Measurements from ENCODE around the gene ALKBH3.

ALKBH3 gene

DNA sequence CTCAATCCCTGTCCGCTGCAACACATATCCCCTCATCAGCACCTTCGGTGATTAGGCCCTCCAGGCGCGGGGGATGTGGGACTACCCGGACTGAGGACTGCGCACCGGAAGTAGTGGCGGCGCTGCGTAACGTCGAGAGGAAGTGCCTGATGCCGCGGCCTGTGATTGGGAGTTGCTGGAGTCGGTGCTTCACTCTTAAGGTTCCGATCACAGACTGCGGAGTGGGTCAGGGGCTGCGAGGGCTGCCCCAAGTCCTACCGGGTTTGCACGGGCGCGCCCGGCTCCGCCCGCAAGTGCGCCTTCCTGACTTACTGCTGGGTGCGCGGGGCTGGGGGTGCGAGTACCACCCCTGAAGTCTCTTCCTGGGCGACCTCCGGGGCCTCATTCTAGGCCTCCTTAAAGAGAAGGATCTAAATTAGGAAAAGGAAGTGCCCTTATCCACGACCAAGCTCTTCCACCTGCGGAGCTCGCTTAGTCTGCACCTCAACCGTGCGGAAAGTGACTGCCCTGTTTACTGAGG is at the start of gene ALKBH3:
Gene ALKBH3, plus strand, starts transcription at position 192 of the 520 bp plus-strand sequence. CDS start 1,822 bp downstream, outside the sequence.
- peak; percentile 70 for DNase-seq

DNA sequence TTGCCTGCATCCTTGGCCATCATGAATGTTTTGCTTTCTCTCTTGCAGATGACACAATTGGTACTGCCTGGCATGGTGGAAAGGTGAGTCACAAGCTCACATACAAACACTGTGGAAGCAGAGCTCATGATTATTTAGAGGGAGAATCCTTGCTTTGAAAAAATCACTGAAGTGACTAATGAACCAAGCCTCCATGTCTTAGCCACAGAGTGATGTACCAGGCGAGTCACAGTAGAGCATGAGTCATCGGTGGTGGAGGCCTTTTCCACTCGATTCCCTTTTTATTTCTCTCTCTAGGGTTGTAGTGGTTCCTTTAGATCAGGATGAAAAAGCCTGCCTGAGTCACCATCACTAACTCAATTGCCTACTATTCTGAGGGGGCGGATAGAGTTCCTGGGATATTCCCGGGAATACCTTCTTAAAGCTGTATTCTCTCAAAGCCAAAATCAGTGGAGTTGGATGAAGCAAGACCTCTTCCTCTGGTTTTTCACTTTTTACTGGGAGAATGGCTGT is 49.6 kb upstream of the ALKBH3 start:
- no peak for DNase-seq

DNA sequence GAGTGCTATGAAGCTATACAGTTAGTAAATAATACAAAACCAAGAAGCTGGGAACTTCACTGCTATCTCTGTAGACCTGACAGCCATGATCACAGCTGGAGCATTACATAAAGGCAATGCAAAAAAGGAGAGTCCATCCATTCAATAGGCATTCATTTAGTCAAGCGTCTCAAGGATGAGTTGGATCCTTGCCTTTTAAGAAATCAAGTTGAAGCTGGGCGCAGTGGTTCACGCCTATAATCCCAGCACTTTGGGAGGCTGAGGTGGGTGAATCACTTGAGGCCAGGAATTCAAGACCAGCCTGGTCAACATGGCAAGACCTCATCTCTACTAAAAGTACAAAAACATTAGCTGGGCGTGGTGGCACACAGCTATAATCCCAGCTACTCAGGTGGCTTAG is 48.1 kb upstream of the ALKBH3 start:
- DNase-seq: no peak

DNA sequence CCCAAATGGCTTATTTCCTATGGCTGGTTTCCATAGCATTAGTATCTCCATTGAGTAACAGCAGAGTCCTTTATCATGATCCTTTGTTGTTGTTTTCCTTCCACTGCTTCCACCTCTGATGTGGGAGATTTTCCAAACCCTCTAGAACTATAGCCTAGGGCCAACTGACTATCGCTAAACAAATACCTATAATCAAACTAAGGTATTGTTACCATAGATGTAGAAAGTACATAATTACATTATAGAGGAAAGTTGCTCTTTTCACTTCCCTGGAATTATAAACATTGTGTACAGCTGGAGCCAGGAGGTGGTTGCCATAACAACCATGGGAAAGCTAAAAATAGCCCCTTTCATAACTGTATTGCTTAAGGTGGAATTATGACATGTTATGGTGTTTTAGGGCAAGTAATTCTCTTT is 47.0 kb upstream of the ALKBH3 start:
- DNase-seq: no peak

DNA sequence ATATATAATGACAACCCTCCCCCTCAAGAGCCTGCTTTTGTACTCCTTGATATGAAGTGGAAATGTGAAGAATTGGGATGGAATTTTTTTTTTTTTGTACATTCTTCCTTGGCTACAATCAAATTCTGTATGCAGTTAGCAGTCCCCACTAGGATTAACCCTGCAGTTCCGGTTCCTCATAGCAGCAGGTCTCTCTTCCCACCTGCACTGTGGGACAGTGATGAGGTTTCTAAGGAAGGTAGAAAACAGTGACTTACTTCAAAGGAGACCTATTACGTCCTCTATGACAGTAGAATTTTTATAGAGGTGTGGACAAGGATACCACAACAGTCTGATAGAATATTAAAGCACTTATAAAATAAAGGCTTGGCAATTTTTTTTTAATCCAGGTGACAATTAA is 46.3 kb upstream of the ALKBH3 start:
- DNase-seq: no peak

DNA sequence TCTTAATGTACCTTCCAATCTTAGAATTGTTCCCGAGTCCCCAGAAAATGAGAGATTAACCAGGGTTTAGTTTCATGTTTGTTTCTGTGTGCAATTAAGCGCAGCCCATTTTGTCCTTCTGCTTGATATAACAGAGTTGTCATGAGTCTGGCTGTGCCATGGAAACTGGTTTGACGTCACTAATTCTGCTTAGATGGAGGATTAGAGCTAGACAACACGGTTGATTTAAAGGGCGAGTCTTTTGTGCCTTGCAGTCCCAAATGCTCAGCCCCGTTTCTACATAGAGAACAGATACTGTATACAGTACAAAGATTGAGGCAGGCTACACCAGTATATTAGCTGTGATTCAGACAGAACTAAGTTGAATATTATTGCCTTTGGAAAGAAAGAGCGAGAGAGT is 45.5 kb upstream of the ALKBH3 start:
- DNase-seq: no peak

DNA sequence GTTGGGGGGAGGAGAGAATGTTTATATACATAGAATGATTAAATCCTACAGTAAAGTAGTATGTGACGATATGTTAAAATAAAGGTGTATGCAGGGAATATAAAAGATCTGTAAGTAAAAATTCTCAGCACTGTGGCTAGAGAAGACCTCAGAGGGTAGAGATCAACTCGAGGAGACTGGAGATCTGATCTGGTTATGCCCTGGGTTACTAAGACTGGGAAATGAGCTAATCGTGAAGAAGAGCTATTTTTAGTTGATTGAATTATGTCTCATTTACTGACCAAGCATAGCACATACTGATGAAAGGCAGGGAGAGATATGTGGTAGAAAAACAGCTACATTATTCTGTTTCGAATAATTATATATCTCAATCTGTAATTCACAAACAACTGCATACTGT is 42.8 kb upstream of the ALKBH3 start:
- no peak for DNase-seq

DNA sequence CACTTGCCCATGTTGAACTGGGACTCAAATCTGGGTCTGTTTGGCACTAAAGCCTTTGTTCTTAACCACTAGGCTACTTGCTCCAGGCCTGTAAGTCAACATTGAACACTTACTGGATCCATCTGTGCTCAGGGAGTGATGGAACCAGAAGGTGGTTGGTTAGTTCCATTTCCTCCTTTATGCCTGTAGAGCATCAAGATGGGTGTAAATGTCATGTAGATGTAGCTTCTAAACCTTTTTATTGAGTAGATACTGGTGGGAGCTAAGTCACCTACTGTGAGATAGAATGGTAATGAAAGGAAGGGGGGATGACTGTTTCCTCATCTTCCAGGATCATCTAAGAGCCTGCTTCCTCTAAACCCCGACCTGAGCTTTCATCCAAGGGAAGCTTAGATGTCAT is 38.6 kb upstream of the ALKBH3 start:
- DNase-seq: no peak

DNA sequence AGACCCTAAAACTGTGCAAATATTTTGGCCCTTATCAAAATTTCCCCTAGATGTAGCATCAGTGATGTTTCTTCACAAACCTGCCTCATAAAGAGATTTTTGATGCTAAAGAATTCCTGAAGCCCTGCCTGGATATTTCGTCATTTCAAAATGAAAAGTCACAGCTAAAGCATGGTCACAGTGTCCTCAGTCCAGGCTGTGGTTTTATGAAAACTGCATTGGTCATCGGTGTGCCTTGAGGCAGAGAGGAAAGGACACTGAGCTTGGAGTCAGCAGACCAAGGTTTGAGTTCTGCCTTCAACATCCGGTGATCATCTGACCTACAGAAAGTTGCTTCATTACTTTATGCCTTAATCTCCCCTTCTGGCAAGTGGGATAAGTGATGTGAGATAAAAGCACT is 34.8 kb upstream of the ALKBH3 start:
- no peak for DNase-seq

DNA sequence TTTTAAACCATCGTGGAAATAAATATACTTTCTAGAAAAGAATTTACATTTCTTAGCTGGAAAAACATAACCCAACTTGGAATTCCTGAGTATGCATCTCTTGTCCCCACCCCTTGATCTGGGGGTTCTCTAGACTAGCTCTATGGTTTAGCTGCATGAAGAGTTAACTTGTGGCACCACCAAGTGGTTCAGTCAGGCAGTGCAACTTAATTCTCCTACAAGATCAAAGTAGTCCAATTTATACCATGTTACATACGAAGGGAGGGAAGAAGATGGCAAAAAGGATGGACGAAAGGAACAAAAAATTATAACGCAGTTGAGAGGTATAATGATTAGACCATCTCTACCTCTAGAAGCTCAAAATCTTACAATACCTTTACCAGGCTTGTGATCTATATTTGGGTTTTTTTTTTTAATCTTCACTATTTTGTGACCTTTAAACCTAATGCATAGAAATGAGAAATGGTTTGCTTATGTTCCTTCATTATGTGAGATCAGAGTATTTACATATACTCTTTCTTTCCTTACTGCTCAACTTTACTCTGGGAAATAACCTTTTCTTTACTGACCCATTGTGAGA is 28.5 kb upstream of the ALKBH3 start:
- DNase-seq: peak; percentile 3

DNA sequence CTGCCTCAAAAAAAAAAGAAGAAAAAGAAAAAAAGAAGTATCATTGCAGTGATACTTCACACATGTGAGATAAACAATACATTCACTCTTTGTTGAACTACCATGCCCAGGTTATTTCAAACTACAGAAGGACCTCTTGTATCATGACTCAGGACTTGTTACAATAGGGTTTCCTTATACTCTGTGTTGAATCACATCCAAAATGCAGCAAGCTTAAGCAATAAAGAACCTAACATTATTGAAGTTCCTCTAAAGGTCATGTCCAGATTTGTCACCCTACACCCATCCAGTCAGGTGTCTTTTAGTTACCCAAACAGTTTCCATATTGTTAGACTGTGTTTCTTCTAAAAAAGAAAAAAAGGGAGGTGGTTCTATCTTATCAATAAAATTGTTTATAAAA is 26.9 kb upstream of the ALKBH3 start:
- no peak for DNase-seq

DNA sequence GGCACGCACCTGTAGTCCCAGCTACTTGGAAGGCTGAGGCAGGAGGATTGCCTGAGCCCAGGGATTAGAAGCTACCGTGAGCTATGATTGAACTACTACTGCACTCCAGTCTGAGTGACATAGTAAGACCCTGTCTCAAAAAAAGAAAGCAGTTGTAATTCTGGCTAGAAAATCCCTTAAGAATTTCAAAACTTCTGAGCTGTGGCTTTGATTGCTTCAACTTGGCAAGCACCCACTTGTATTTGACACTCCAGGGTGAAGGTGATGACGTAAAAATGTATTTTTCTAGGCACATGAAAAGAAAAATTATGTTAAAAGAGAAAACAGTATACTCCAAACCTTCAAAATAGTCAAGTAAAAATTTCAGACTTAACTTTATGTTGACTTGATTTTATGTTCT is 23.6 kb upstream of the ALKBH3 start:
- no peak for DNase-seq

DNA sequence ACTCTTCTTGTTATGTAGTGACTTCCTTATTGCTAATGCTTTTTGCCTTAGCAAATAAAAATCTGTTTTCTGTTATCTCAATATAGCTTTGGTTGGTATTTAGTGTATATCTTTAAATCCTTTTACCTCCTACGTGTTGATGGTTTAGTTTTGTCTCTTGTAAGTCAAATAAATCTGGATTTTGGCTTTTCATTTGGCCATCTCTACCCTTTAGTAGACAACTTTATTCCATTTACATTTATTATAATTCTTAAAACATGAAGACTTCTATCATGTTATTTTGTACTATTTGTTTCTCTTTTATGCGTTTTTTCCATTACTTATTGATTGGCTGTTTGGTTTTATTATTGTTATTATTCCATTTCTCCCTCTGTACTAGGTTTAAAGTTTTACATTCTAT is 19.5 kb upstream of the ALKBH3 start:
- DNase-seq: no peak

DNA sequence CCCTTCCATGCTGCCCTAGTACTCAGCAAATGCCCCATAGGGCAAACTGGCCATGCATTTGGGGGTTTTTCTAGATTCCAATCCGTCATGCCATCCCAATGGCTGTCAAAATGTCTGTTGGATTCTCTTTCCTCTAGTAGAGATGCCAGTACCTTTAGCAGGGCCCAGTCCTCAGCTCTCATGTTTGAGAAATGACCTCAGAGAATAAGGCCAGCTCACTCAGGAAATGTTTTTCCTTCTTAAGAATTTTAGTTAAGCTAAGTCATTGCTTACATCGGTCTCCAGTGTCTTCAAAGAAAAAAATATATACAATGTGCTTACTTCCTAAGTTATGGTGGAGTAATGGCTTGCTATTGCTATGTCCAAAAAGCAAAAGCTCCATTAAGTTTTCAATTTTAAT is 14.1 kb upstream of the ALKBH3 start:
- no peak for DNase-seq

DNA sequence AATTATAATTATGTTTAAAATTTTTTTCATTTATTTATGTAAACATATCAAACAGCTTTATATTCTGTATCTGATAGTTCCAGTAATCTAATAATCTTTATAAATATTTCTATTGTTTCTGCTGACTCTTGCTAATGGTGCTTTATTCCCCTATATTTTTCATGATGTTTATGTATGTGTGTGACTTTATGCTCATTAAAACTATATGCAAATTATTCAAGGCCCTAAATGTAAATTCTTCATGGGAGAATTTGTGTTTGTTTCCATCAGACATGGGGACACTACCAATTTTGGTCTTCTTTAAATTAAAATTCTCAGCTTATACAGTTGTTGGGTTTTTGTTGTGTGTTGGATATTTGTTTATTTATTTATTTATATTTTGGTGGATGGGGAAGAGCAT is 13.7 kb upstream of the ALKBH3 start:
- no peak for DNase-seq

DNA sequence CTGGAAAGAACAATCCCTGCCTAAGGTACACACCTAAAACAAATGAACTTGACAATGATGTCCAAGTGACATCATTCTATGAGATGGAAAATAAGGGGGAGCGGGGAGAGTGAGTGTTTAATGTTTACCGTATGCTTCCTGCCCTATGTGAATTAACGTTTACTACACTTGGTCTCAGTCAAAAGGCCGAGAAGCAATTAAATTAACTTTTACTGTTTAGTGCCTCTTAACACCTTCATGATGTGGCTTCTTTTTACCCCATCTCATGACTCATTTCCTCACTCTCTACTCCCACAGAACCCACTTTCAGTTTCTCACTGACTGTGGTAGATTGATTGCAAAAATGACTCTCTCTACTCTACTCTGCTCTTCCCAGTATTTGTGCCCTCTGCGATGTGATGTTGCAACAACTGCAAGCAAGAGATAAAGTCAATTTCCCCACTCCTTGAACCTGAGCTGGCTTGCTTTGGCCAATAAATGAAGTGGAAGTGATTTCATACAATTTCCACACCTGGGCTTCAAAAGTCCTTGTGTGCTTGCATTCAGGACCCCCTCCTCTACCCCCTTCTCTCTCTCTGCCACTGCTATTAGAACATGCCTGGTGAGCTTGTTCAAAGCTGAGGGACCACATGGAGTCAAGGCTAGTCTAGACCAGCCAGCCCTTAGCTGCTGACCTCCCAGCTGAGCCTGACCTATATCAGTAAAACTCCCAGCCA is 11.6 kb upstream of the ALKBH3 start:
- no peak for DNase-seq

DNA sequence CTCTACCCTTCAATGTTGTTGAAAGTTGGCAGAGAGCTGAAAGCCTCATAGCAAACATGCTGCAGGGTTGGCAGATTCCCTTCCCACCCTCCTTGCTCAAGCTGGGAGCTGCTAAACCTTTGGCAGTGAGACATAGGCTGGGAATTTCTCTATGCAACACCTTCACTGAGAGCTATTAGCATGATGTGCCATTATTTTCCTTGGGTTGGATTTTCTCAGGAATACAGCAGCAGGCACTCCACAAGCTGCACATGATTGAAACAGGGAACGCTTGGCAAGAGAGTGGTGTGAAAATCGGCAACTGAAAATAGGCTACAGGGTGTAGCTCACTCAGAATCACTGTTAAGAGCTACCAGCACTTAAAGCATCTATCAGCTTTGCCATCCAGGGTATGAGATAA is 9.6 kb upstream of the ALKBH3 start:
- DNase-seq: no peak

DNA sequence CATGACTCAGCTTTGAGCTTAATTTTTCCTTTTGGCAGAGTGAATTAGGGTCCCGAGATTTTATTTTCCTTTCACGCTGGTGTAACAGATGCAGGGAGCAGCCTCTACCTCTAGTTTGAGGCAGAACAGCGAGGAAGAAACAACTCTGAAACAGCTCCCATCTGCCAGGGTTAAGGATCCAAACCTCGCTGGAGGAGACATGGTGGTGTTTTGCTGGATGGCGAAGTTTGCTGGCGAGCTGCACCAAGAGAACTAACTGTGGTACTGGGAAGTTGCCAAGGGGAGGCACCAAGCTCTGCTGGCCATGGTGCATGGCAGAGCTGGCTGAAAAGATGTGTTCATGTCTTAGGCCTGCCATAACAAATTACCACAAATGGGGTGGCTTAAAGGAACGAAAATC is 7.6 kb upstream of the ALKBH3 start:
- no peak for DNase-seq

DNA sequence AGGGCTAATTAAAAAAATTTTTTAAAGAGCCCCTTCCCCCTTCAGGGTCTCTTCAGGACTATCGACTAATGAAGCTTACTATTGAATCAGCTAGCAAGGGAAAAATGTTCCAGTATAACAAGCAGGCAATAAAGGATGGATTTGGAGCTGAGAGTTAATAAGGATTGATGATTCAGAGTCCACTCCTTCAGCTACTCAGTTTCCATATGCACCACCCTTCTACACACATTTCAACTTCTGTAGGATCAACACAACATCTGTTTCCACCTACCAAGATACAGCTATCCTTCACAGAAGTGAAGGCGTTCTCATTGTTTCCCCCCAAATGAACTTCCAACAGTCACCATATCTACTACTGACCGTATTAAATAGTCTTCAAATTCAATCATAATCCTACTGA is 6.6 kb upstream of the ALKBH3 start:
- DNase-seq: no peak

DNA sequence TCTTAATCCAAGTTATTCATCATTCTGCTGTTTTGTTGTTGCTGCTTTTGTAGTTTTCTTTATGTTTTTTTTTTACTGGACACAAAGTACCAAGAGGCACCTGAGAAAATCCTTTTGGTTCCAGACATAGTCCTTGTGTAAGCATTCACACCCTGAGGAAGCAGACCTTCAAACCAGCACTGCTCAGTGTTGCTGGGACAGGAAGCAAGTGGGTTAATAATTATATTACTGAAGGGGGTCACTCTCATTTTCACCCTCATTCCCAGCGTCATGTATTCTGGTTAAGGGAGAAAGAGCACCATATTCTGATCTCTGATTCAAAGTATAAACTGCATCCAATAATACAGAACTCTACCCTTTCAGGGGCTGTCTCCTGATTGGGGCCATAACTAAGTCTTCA is 5.9 kb upstream of the ALKBH3 start:
- no peak for DNase-seq

DNA sequence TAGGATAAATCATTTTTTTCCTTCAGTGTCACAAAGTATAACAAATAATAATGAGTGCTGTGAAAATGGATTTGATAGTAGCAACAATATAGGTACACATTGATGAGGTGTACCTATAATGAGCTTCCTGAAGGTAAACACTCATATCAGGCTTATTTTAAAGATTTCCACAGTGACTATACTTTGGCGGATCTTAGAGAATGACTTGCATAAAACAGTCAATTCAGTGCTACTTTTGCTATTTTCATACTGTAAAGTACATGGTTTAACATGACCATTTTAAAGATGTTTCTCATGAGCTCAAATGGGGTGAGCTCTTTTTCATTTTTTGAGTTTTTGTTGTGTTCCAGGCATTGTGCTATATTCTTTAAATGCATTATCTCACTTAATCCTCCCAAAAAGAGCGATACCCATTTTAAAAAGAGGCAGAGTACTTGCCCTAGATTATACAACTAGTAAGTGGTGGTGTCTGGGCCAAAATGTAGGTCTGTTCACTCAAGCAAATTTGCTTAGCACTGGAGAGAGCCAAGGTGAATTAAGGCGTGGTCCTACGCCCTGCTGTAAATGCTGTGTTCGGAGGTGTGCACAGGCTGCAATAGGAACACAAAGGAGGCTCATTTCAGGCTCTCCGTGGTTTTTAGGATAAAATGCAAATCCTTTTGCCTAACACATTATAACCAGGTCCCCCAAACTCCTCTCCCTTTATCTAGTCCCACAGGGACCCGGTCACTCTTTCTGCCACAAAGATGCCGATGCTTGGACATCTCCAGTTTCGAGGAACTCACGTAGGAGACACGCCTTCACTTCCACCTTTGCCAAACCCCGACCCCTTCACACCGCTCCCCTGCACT is 617 bp upstream of the ALKBH3 start:
- no peak for DNase-seq

DNA sequence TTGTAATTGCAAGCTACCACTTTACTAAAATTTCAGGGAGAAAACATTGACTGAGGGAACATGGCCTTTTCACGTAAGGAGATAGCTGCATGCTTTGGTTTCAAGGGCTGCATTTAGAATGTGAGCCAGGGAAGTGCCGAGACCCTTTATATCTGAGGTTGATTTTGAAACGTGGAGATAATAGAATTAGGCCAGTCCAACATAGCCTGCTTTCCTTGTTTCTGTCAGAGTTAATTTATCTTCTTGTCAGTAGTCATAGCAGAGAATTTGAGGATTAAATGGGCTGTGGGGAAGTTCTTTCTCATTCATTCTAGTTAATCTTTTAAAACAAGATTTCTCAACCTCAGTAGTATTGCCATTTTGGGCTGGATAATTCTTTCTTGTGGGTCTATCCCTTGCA is 12.2 kb downstream of the ALKBH3 start:
- DNase-seq: no peak

DNA sequence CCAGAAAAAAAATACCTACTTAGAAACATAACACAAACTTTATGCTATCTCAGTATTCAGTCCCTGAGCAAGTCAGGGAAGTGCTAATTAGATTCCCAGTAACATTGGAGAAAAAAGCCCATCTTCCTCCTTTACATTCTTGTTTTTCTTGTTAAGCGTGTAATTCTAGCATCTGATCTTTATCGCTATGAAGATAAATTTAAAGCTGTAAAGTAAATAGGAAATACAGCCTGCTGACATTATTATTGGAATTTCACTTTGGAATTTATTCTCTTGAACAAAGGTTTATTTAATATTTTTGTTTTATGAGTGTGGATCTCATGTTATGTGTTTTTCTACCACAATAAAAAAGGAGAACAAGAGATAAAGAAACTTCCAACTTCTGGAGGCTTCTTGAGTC is 13.9 kb downstream of the ALKBH3 start:
- no peak for DNase-seq

DNA sequence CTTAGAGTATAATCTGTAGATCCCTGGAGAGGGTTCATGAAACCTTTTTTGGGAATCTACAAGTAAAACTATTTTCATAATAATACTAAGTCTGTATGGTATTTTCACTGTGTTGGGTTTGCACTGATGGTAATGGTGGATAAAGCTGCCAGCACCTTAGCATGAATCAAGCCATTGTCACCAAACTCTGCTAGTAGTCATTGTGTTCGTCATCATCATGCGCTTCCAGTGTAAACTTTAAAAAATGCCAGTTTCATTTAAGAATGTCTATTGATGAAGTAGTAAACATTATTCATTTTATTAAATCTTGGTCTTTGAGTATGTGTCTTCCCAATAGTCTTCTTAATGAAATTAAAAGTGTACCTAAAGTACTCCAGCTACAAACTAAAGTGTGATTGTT is 15.0 kb downstream of the ALKBH3 start:
- DNase-seq: no peak
